HEK293T (cell line): ENCODE measurements around the gene KCNJ15.

Experiments used
- BHLHE40 ChIP-seq: fragments of 450-650 bp; IDR thresholded peaks from 2 replicates; pipeline ENCODE4 v1.6.1; 2016; ENCODE audit warnings: mild to moderate bottlenecking, moderate library complexity, borderline replicate concordance
- CTBP1 ChIP-seq: fragments of 450-650 bp; IDR thresholded peaks from 2 replicates; pipeline ENCODE4 v1.6.1; 2016; ENCODE audit warnings: borderline replicate concordance
- ELF4 ChIP-seq: fragments of 450-650 bp; IDR thresholded peaks from 2 replicates; pipeline ENCODE4 v1.6.1; 2017; ENCODE audit warnings: antibody characterized with exemption
- FOXA1 ChIP-seq: fragments of 450-650 bp; IDR thresholded peaks from 2 replicates; pipeline ENCODE4 v1.6.1; 2016; ENCODE audit warnings: mild to moderate bottlenecking
- FOXK2 ChIP-seq: fragments of 450-650 bp; IDR thresholded peaks from 2 replicates; pipeline ENCODE4 v1.6.1; 2016; ENCODE audit warnings: mild to moderate bottlenecking
- FOXM1 ChIP-seq: fragments of 450-650 bp; IDR thresholded peaks from 2 replicates; pipeline ENCODE4 v1.6.1; 2017; ENCODE audit warnings: mild to moderate bottlenecking, borderline replicate concordance
- LEF1 ChIP-seq: fragments of 450-650 bp; IDR thresholded peaks from 2 replicates; pipeline ENCODE4 v1.6.1; 2017; ENCODE audit warnings: mild to moderate bottlenecking, borderline replicate concordance
- NFRKB ChIP-seq: fragments of 450-650 bp; IDR thresholded peaks from 2 replicates; pipeline ENCODE4 v1.6.1; 2016; ENCODE audit warnings: mild to moderate bottlenecking, moderate library complexity
- PKNOX1 ChIP-seq: fragments of 450-650 bp; IDR thresholded peaks from 2 replicates; pipeline ENCODE4 v1.6.1; 2016
- SUZ12 ChIP-seq: fragments of 450-650 bp; IDR thresholded peaks from 2 replicates; pipeline ENCODE4 v1.6.1; 2016; ENCODE audit warnings: mild to moderate bottlenecking
- TARDBP ChIP-seq: fragments of 450-650 bp; IDR thresholded peaks from 2 replicates; pipeline ENCODE4 v1.6.1; 2016
- ZNF384 ChIP-seq: fragments of 450-650 bp; IDR thresholded peaks from 2 replicates; pipeline ENCODE4 v1.6.1; 2016

- TF ChIP-seq SUZ12, result no peak
- no peak for TF ChIP-seq CTBP1
- no peak for TF ChIP-seq ELF4
- TF ChIP-seq ZNF384, result no peak
- no peak for TF ChIP-seq TARDBP
- no peak for TF ChIP-seq LEF1
- no peak for TF ChIP-seq BHLHE40
- no peak for TF ChIP-seq FOXA1
- no peak for TF ChIP-seq FOXK2
- TF ChIP-seq FOXM1, result no peak
- no peak for TF ChIP-seq NFRKB
- TF ChIP-seq PKNOX1, result no peak
These were observed 69.6 kb downstream of the KCNJ15 start for GRCh38 chr21:38326429-38326828.
